Left ventricle myocardium inferior (tissue), 1 donor: ENCODE results near the gene DNM3. TPM values are rescaled to one million over a fixed set of nuclear protein-coding genes. Genes with fewer than 3 reads are reported as not detected.
"Not testable (repeated sequence)": the region's sequence is repeated elsewhere in the genome, so short reads cannot be mapped to it uniquely, and the experiment has no call there.

Experiments
- DNase-seq: peaks from one replicate; pipeline ENCODE4 v3.0.0-alpha.2; 2020
- H3K27ac ChIP-seq: fragments of 200-600 bp; replicated peaks from 2 replicates; pipeline ENCODE4 v1.8.0; 2021
- H3K27me3 ChIP-seq: fragments of 200-600 bp; 2 replicates; pipeline ENCODE4 v1.8.0; 2021; ENCODE audit warnings: low read depth
- H3K36me3 ChIP-seq: fragments of 200-600 bp; 2 replicates; pipeline ENCODE4 v1.8.0; 2021
- H3K4me1 ChIP-seq: fragments of 200-600 bp; 2 replicates; pipeline ENCODE4 v1.8.0; 2021
- H3K4me3 ChIP-seq: fragments of 200-600 bp; 2 replicates; pipeline ENCODE4 v1.8.0; 2021; ENCODE audit warnings: mild to moderate bottlenecking, moderate library complexity
- H3K9me3 ChIP-seq: fragments of 200-600 bp; replicated peaks from 2 replicates; pipeline ENCODE4 v1.8.0; 2021
- CTCF ChIP-seq: fragments of 200-600 bp; IDR thresholded peaks from 2 replicates; pipeline ENCODE4 v1.8.0; 2021; ENCODE audit warnings: antibody characterized with exemption, mild to moderate bottlenecking, borderline replicate concordance
- intact Hi-C: fragments of 100-400 bp; cut with micrococcal nuclease; formaldehyde crosslinking; loops from one replicate; pipeline ENCODE4 v1.11.0; 2022
- total RNA-seq: library from RNA; stranded (reverse); fragmentation: NEBNext Ultra II Directional; extraction: Animal tissue kit (Norgen Biotek cat#: 25700); gene quantifications from one replicate; pipeline ENCODE4 v1.2.1, GENCODE V29; 2021
- donor health status: DM: no; HTN: yes; CAD: no; lungs with severe emphysema.

DNM3 gene
- total RNA-seq, 1 donor from 2014 or later, result 1.2 TPM

GRCh38 chr1:172070055-172070454 lies 228.8 kb downstream of the DNM3 start:
- no peak for DNase-seq
- Histone ChIP-seq H3K4me3 (no peak overlapping the region), H3K4me1 (no peaks in the 10 kb centered on the region), H3K27ac (no peak overlapping the region), H3K9me3 (peaks cover 4% of the 10 kb centered on the region), H3K27me3 (no peaks in the 10 kb centered on the region), H3K36me3 (no peaks in the 10 kb centered on the region)
- intact Hi-C loops, result no loop called here
- TF ChIP-seq CTCF, result no peak

GRCh38 chr1:172071746-172072145 lies 230.4 kb downstream of the DNM3 start:
- no peak for DNase-seq
- no peaks in the 10 kb centered on the region for H3K27me3 ChIP-seq
- H3K36me3 ChIP-seq, result no peaks in the 10 kb centered on the region
- no peak overlapping the region for H3K4me3 ChIP-seq
- no peak for TF ChIP-seq CTCF
- intact Hi-C loops, result no loop called here
- H3K4me1 ChIP-seq, result no peaks in the 10 kb centered on the region
- H3K27ac ChIP-seq, result no peak overlapping the region
- peaks cover 4% of the 10 kb centered on the region for H3K9me3 ChIP-seq

- H3K27ac ChIP-seq, H3K9me3 ChIP-seq, H3K4me3 ChIP-seq, H3K36me3 ChIP-seq, H3K27me3 ChIP-seq, H3K4me1 ChIP-seq, DNase-seq: not testable (repeated sequence)
- intact Hi-C loops, result loop anchor here (10.0 kb wide), 1 partner anchor 325 kb away; no protein-coding TSS in a partner anchor
Observed at GRCh38 chr1:172079859-172080258, 238.6 kb downstream of the DNM3 start.

GRCh38 chr1:172083191-172083590 lies 241.9 kb downstream of the DNM3 start:
- no peak for TF ChIP-seq CTCF
- H3K27ac ChIP-seq, result no peak overlapping the region
- DNase-seq, result no peak
- no peaks in the 10 kb centered on the region for H3K4me1 ChIP-seq
- H3K27me3 ChIP-seq, result no peaks in the 10 kb centered on the region
- no peaks in the 10 kb centered on the region for H3K36me3 ChIP-seq
- no peaks in the 10 kb centered on the region for H3K9me3 ChIP-seq
- H3K4me3 ChIP-seq, result no peak overlapping the region
- intact Hi-C loops, result loop anchor here (10.0 kb wide), 1 partner anchor 322 kb away; no protein-coding TSS in a partner anchor

GRCh38 chr1:172084876-172085275 lies 243.6 kb downstream of the DNM3 start:
- Histone ChIP-seq H3K4me1 (no peaks in the 10 kb centered on the region), H3K27ac (no peak overlapping the region), H3K4me3 (no peak overlapping the region), H3K36me3 (no peaks in the 10 kb centered on the region), H3K9me3 (no peaks in the 10 kb centered on the region), H3K27me3 (no peaks in the 10 kb centered on the region)
- intact Hi-C loops, result loop anchor here (10.0 kb wide), 1 partner anchor 320 kb away; no protein-coding TSS in a partner anchor
- DNase-seq, result no peak
- no peak for TF ChIP-seq CTCF

GRCh38 chr1:172085317-172085716 lies 244.0 kb downstream of the DNM3 start:
- H3K27me3 ChIP-seq, result no peaks in the 10 kb centered on the region
- no peak overlapping the region for H3K4me3 ChIP-seq
- no peaks in the 10 kb centered on the region for H3K9me3 ChIP-seq
- intact Hi-C loops, result loop anchor here (10.0 kb wide), 1 partner anchor 319 kb away; no protein-coding TSS in a partner anchor
- no peaks in the 10 kb centered on the region for H3K4me1 ChIP-seq
- no peak for DNase-seq
- no peaks in the 10 kb centered on the region for H3K36me3 ChIP-seq
- H3K27ac ChIP-seq, result no peak overlapping the region
- no peak for TF ChIP-seq CTCF
